ENCODE data around the gene ADGRL2.

Gene ADGRL2

GRCh38 chr1:81999364-81999763, 198.6 kb downstream of the ADGRL2 start:
- no peak for DNase-seq

- no peak for DNase-seq
These were observed 199.5 kb downstream of the ADGRL2 start for GRCh38 chr1:82000221-82000620.

GRCh38 chr1:82001345-82001744, 200.6 kb downstream of the ADGRL2 start:
- DNase-seq = no peak

GRCh38 chr1:82007804-82008203, 207.1 kb downstream of the ADGRL2 start:
- DNase-seq = no peak

GRCh38 chr1:82013702-82014101, 213.0 kb downstream of the ADGRL2 start:
- no peak for DNase-seq

- no peak for DNase-seq
These were observed 214.7 kb downstream of the ADGRL2 start for GRCh38 chr1:82015444-82015843.

GRCh38 chr1:82018319-82018718, 217.6 kb downstream of the ADGRL2 start:
- no peak for DNase-seq

GRCh38 chr1:82019508-82019907, 218.8 kb downstream of the ADGRL2 start:
- DNase-seq = no peak

GRCh38 chr1:82030830-82031229, 230.1 kb downstream of the ADGRL2 start:
- no peak for DNase-seq

- DNase-seq = no peak
These were observed 231.3 kb downstream of the ADGRL2 start for GRCh38 chr1:82032068-82032467.

- DNase-seq = no peak
These were observed 234.1 kb downstream of the ADGRL2 start for GRCh38 chr1:82034812-82035211.
